SW480 (cell line): ENCODE data around the gene AUTS2.

ENCODE experiments used
- DNase-seq: peaks from one replicate; pipeline ENCODE4 v3.0.0-alpha.2; 2016; ENCODE audit warnings: low spot score

AUTS2 gene

GRCh38 chr7:70602117-70602516 lies 1003.8 kb downstream of the AUTS2 start:
- DNase-seq, result no peak

GRCh38 chr7:70607281-70607680 lies 1009.0 kb downstream of the AUTS2 start:
- no peak for DNase-seq

- DNase-seq, result no peak
Measured at GRCh38 chr7:70607759-70608158, 1009.5 kb downstream of the AUTS2 start.

- no peak for DNase-seq
Measured at GRCh38 chr7:70608229-70608628, 1010.0 kb downstream of the AUTS2 start.

- no peak for DNase-seq
Measured at GRCh38 chr7:70612811-70613210, 1014.5 kb downstream of the AUTS2 start.

GRCh38 chr7:70614237-70615045 lies 1016.2 kb downstream of the AUTS2 start:
- no peak for DNase-seq

GRCh38 chr7:70615066-70615606 lies 1016.9 kb downstream of the AUTS2 start:
- no peak for DNase-seq

GRCh38 chr7:70616211-70616610 lies 1017.9 kb downstream of the AUTS2 start:
- no peak for DNase-seq

- DNase-seq, result no peak
Measured at GRCh38 chr7:70616821-70617220, 1018.5 kb downstream of the AUTS2 start.

GRCh38 chr7:70618020-70618551 lies 1019.8 kb downstream of the AUTS2 start:
- no peak for DNase-seq

GRCh38 chr7:70619130-70619529 lies 1020.9 kb downstream of the AUTS2 start:
- peak; percentile 26 for DNase-seq

GRCh38 chr7:70619659-70620058 lies 1021.4 kb downstream of the AUTS2 start:
- DNase-seq, result no peak

GRCh38 chr7:70620333-70621055 lies 1022.2 kb downstream of the AUTS2 start:
- DNase-seq, result no peak

GRCh38 chr7:70621954-70622600 lies 1023.8 kb downstream of the AUTS2 start:
- no peak for DNase-seq

GRCh38 chr7:70622936-70623335 lies 1024.7 kb downstream of the AUTS2 start:
- no peak for DNase-seq

GRCh38 chr7:70624500-70625103 lies 1026.3 kb downstream of the AUTS2 start:
- no peak for DNase-seq

- no peak for DNase-seq
Measured at GRCh38 chr7:70627461-70627860, 1029.2 kb downstream of the AUTS2 start.

- no peak for DNase-seq
Measured at GRCh38 chr7:70630440-70630817, 1032.2 kb downstream of the AUTS2 start.

GRCh38 chr7:70630818-70631457 lies 1032.7 kb downstream of the AUTS2 start:
- DNase-seq, result no peak

- no peak for DNase-seq
Measured at GRCh38 chr7:70631718-70632117, 1033.4 kb downstream of the AUTS2 start.

GRCh38 chr7:70632400-70632799 lies 1034.1 kb downstream of the AUTS2 start:
- no peak for DNase-seq

GRCh38 chr7:70634071-70634470 lies 1035.8 kb downstream of the AUTS2 start:
- DNase-seq, result no peak
